HG02870 (cell line): ENCODE data around the gene PLCZ1.

Experiments used
- ATAC-seq: cut with Tn5 transposase; IDR thresholded peaks from one replicate; pipeline ENCODE4 v1.9.1; 2021; ENCODE audit warnings: mild to moderate bottlenecking, moderate library complexity; ENCODE audit not compliant: unreplicated experiment

Gene PLCZ1

GRCh38 chr12:18634382-18634781 is 103.4 kb downstream of the PLCZ1 start:
- ATAC-seq: no peak
